ENCODE data around the gene THAP6.

The THAP6 gene

GRCh38 chr4:75545526-75545925 is 31.3 kb downstream of the THAP6 start:
- no peak for DNase-seq (ENCODE audit: low read depth, low spot score)
- H3K4me1 ChIP-seq (ENCODE audit: control insufficient read depth, insufficient read depth, low read length) = no peaks in the 10 kb centered on the region
- no peaks in the 10 kb centered on the region for H3K9me3 ChIP-seq (ENCODE audit: control insufficient read depth, insufficient read depth, low read length)
- H3K36me3 ChIP-seq (ENCODE audit: control insufficient read depth, insufficient read depth, low read length) = no peaks in the 10 kb centered on the region
- H3K27ac ChIP-seq (ENCODE audit: low read length) = no peak overlapping the region
- H3K27me3 ChIP-seq (ENCODE audit: control insufficient read depth, insufficient read depth, low read length) = no peaks in the 10 kb centered on the region
- no CpG with 5 or more reads among the region's 5 CpGs for WGBS (ENCODE audit: insufficient coverage, insufficient read length)
- no peak overlapping the region for H3K4me3 ChIP-seq (ENCODE audit: low read length)

- DNase-seq (ENCODE audit: low read depth, low spot score) = no peak
- Histone ChIP-seq H3K4me1 (ENCODE audit: control insufficient read depth, insufficient read depth, low read length) (no peaks in the 10 kb centered on the region), H3K27ac (ENCODE audit: low read length) (no peak overlapping the region), H3K36me3 (ENCODE audit: control insufficient read depth, insufficient read depth, low read length) (no peaks in the 10 kb centered on the region), H3K9me3 (ENCODE audit: control insufficient read depth, insufficient read depth, low read length) (no peaks in the 10 kb centered on the region), H3K4me3 (ENCODE audit: low read length) (no peak overlapping the region), H3K27me3 (ENCODE audit: control insufficient read depth, insufficient read depth, low read length) (no peaks in the 10 kb centered on the region)
- no CpG with 5 or more reads among the region's 15 CpGs for WGBS (ENCODE audit: insufficient coverage, insufficient read length)
Observed at GRCh38 chr4:75547647-75548387, 33.5 kb downstream of the THAP6 start.

GRCh38 chr4:75549019-75549418 is 34.7 kb downstream of the THAP6 start:
- no peak overlapping the region for H3K27ac ChIP-seq (ENCODE audit: low read length)
- H3K4me1 ChIP-seq (ENCODE audit: control insufficient read depth, insufficient read depth, low read length) = no peaks in the 10 kb centered on the region
- no peaks in the 10 kb centered on the region for H3K27me3 ChIP-seq (ENCODE audit: control insufficient read depth, insufficient read depth, low read length)
- no peak for DNase-seq (ENCODE audit: low read depth, low spot score)
- no peaks in the 10 kb centered on the region for H3K9me3 ChIP-seq (ENCODE audit: control insufficient read depth, insufficient read depth, low read length)
- WGBS (ENCODE audit: insufficient coverage, insufficient read length) = no CpG with 5 or more reads among the region's 2 CpGs
- H3K36me3 ChIP-seq (ENCODE audit: control insufficient read depth, insufficient read depth, low read length) = no peaks in the 10 kb centered on the region
- no peak overlapping the region for H3K4me3 ChIP-seq (ENCODE audit: low read length)

- no peaks in the 10 kb centered on the region for H3K36me3 ChIP-seq (ENCODE audit: control insufficient read depth, insufficient read depth, low read length)
Observed at GRCh38 chr4:75552452-75552851, 38.2 kb downstream of the THAP6 start.

GRCh38 chr4:75555294-75556164 is 41.3 kb downstream of the THAP6 start, which contains the start of gene ODAPH:
Gene ODAPH, plus strand, starts transcription at chr4:75556066. Its CDS starts 17 bp downstream, at chr4:75556083.
- no CpG with 5 or more reads among the region's 9 CpGs for WGBS (ENCODE audit: insufficient coverage, insufficient read length)
- no peak within 1 kb of the TSS for H3K27ac ChIP-seq (ENCODE audit: low read length)
- no peaks in the 10 kb centered on the region; the same call in 1 of the 2 replicates for H3K4me1 ChIP-seq (ENCODE audit: control insufficient read depth, insufficient read depth, low read length)
- DNase-seq (ENCODE audit: low read depth, low spot score) = no peak
- H3K27me3 ChIP-seq (ENCODE audit: control insufficient read depth, insufficient read depth, low read length) = no peaks in the 10 kb centered on the region
- no peak within 1 kb of the TSS for H3K4me3 ChIP-seq (ENCODE audit: low read length)
- H3K36me3 ChIP-seq (ENCODE audit: control insufficient read depth, insufficient read depth, low read length) = no peaks in the 10 kb centered on the region
- H3K9me3 ChIP-seq (ENCODE audit: control insufficient read depth, insufficient read depth, low read length) = no peaks in the 10 kb centered on the region

More at GRCh38 chr4:75552452-75552851, 38.2 kb downstream of the THAP6 start:
- H3K4me3 ChIP-seq (ENCODE audit: low read length) = no peak overlapping the region
- no peak overlapping the region for H3K27ac ChIP-seq (ENCODE audit: low read length)
- H3K27me3 ChIP-seq (ENCODE audit: control insufficient read depth, insufficient read depth, low read length) = no peaks in the 10 kb centered on the region
- no peaks in the 10 kb centered on the region for H3K9me3 ChIP-seq (ENCODE audit: control insufficient read depth, insufficient read depth, low read length)
- no peak for DNase-seq (ENCODE audit: low read depth, low spot score)
- no peaks in the 10 kb centered on the region; the same call in 1 of the 2 replicates for H3K4me1 ChIP-seq (ENCODE audit: control insufficient read depth, insufficient read depth, low read length)

- Histone ChIP-seq H3K4me1 (ENCODE audit: control insufficient read depth, insufficient read depth, low read length) (peaks cover 2% of the 10 kb centered on the region; the same call in 1 of the 2 replicates), H3K9me3 (ENCODE audit: control insufficient read depth, insufficient read depth, low read length) (no peaks in the 10 kb centered on the region), H3K4me3 (ENCODE audit: low read length) (no peak overlapping the region), H3K36me3 (ENCODE audit: control insufficient read depth, insufficient read depth, low read length) (no peaks in the 10 kb centered on the region), H3K27me3 (ENCODE audit: control insufficient read depth, insufficient read depth, low read length) (no peaks in the 10 kb centered on the region), H3K27ac (ENCODE audit: low read length) (no peak overlapping the region)
- no peak for DNase-seq (ENCODE audit: low read depth, low spot score)
- WGBS (ENCODE audit: insufficient coverage, insufficient read length) = no CpG with 5 or more reads among the region's 8 CpGs
Observed at GRCh38 chr4:75557696-75558095, 43.4 kb downstream of the THAP6 start.

DNA sequence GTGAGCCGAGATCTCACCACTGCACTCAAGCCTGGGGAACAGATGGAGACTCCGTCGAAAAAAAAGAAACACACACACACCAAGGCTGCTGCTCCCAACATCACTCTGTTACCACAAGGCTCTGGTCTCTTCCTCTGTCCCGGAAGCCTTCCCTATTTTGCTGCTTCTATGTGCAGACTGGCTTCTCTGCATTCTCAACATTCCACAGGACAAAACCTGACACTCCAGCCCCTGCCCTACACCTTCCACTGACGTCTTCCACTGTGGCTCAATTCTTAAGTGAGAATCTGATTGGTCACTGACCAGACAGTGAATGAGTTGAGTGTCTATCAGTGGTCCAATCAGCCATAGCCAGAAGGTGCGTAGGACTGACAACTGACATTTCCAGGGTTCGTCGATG is 47.5 kb downstream of the THAP6 start:
- DNase-seq (ENCODE audit: low read depth, low spot score) = peak; percentile 54
- no CpG with 5 or more reads among the region's 8 CpGs for WGBS (ENCODE audit: insufficient coverage, insufficient read length)
- H3K27ac ChIP-seq (ENCODE audit: low read length) = no peak overlapping the region
- H3K4me1 ChIP-seq (ENCODE audit: control insufficient read depth, insufficient read depth, low read length) = peaks cover 2% of the 10 kb centered on the region; the same call in 1 of the 2 replicates
- no peaks in the 10 kb centered on the region for H3K27me3 ChIP-seq (ENCODE audit: control insufficient read depth, insufficient read depth, low read length)
- no peaks in the 10 kb centered on the region for H3K36me3 ChIP-seq (ENCODE audit: control insufficient read depth, insufficient read depth, low read length)
- H3K4me3 ChIP-seq (ENCODE audit: low read length) = no peak overlapping the region
- no peaks in the 10 kb centered on the region for H3K9me3 ChIP-seq (ENCODE audit: control insufficient read depth, insufficient read depth, low read length)

DNA sequence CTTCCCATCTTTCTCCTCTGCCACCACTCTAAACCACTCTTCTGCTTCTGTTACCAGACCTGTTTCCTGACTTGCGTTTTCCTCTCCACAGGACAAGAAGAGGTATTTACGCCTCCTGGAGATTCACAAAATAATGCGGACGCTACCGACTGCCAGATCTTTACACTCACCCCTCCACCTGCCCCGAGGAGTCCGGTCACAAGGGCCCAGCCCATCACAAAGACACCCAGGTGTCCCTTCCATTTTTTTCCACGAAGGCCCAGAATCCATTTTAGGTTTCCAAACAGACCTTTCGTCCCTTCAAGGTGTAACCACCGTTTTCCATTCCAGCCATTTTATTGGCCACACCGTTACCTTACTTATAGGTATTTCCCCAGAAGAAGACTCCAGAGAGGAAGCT is 49.8 kb downstream of the THAP6 start:
- no peak overlapping the region for H3K27ac ChIP-seq (ENCODE audit: low read length)
- H3K9me3 ChIP-seq (ENCODE audit: control insufficient read depth, insufficient read depth, low read length) = no peaks in the 10 kb centered on the region
- DNase-seq (ENCODE audit: low read depth, low spot score) = no peak
- H3K36me3 ChIP-seq (ENCODE audit: control insufficient read depth, insufficient read depth, low read length) = no peaks in the 10 kb centered on the region
- no peaks in the 10 kb centered on the region for H3K27me3 ChIP-seq (ENCODE audit: control insufficient read depth, insufficient read depth, low read length)
- H3K4me1 ChIP-seq (ENCODE audit: control insufficient read depth, insufficient read depth, low read length) = peaks cover 2% of the 10 kb centered on the region; the same call in 1 of the 2 replicates
- no CpG with 5 or more reads among the region's 11 CpGs for WGBS (ENCODE audit: insufficient coverage, insufficient read length)
- H3K4me3 ChIP-seq (ENCODE audit: low read length) = no peak overlapping the region

DNA sequence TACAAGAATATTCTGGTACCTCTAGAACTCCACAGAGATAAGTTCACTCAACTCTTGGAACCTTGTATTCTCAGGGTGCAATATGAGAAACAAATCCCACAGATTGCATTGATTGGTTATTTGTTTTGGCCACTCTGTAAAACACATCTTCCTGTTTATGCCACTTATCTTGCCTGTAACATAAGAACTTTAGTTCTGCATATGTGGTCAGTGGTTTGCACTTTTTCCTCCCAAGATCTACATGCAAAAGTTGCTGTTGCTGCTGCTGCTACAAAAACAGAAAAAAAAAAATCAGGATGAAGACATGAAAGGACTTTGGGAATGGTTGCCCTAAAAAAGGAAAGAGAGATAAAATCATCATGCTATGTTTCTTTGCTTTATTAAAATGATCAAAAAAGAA is 51.2 kb downstream of the THAP6 start:
- no peak for DNase-seq (ENCODE audit: low read depth, low spot score)
- H3K27ac ChIP-seq (ENCODE audit: low read length) = no peak overlapping the region
- H3K9me3 ChIP-seq (ENCODE audit: control insufficient read depth, insufficient read depth, low read length) = no peaks in the 10 kb centered on the region
- peaks cover 2% of the 10 kb centered on the region; the same call in 1 of the 2 replicates for H3K4me1 ChIP-seq (ENCODE audit: control insufficient read depth, insufficient read depth, low read length)
- no peaks in the 10 kb centered on the region for H3K36me3 ChIP-seq (ENCODE audit: control insufficient read depth, insufficient read depth, low read length)
- H3K27me3 ChIP-seq (ENCODE audit: control insufficient read depth, insufficient read depth, low read length) = no peaks in the 10 kb centered on the region
- H3K4me3 ChIP-seq (ENCODE audit: low read length) = no peak overlapping the region

- no peaks in the 10 kb centered on the region for H3K36me3 ChIP-seq (ENCODE audit: control insufficient read depth, insufficient read depth, low read length)
- H3K4me3 ChIP-seq (ENCODE audit: low read length) = no peak overlapping the region
- H3K4me1 ChIP-seq (ENCODE audit: control insufficient read depth, insufficient read depth, low read length) = peaks cover 2% of the 10 kb centered on the region; the same call in 1 of the 2 replicates
- no peaks in the 10 kb centered on the region for H3K27me3 ChIP-seq (ENCODE audit: control insufficient read depth, insufficient read depth, low read length)
- no peak for DNase-seq (ENCODE audit: low read depth, low spot score)
- whole genome bisulfite sequencing (ENCODE audit: insufficient coverage, insufficient read length) = no CpG with 5 or more reads among the region's 1 CpG
- no peak overlapping the region for H3K27ac ChIP-seq (ENCODE audit: low read length)
- H3K9me3 ChIP-seq (ENCODE audit: control insufficient read depth, insufficient read depth, low read length) = no peaks in the 10 kb centered on the region
Observed at GRCh38 chr4:75566911-75567310, 52.6 kb downstream of the THAP6 start.
